Keratinocyte (primary cell): Measurements from ENCODE around the gene GPR34.

Experiments
- CTCF ChIP-seq, 3 experiments: IDR thresholded peaks in 1 of 3; conservative IDR thresholded peaks in 1 of 3; optimal IDR thresholded peaks in 1 of 3; 2 replicates in 2 of 3; 3 replicates in 1 of 3; pipeline versions ENCODE3 to v1.5.1; 2011; ENCODE audit warnings: low read length in 3 of 3, mild to moderate bottlenecking in 3 of 3, moderate library complexity in 2 of 3, control low read depth in 1 of 3, inconsistent platforms in 1 of 3; ENCODE audit not compliant: insufficient read depth in 2 of 3; ENCODE audit errors: extremely low read depth in 1 of 3
- EZH2 ChIP-seq: IDR thresholded peaks from one replicate; pipeline ENCODE4 v1.6.1; 2012; ENCODE audit warnings: inconsistent platforms, mild to moderate bottlenecking, low read length, moderate library complexity

GRCh38 chrX:41686788-41687187 lies 2.0 kb upstream of the GPR34 start:
- TF ChIP-seq CTCF (optimal IDR thresholded peaks at IDR 0.05 in 1 of 3, IDR thresholded peaks at IDR 0.05 in 1 of 3, conservative IDR thresholded peaks at IDR 0.05 in 1 of 3; ENCODE audit: extremely low read depth in 1 of 3, insufficient read depth in 2 of 3, low read length in 3 of 3) (no peak), EZH2 (no peak)
